ENCODE results near the gene GRK5. TPM values are rescaled to one million over a fixed set of nuclear protein-coding genes. Genes with fewer than 3 reads are reported as not detected.

The GRK5 gene
- total RNA-seq, 2 donors from 2014 or later, result 3.4 to 4.9 TPM

- no peaks in the 10 kb centered on the region for H3K9me3 ChIP-seq
- WGBS, 2 donors, result 95 to 100% methylated on average over 1 to 7 of the region's 9 CpGs
- DNase-seq (no peak), ATAC-seq (no peak)
- intact Hi-C loops (cut with DNase I), result no loop called here
- no peak overlapping the region for H3K4me3 ChIP-seq
- H3K36me3 ChIP-seq (replicated peaks in 1 of 2; ENCODE audit: insufficient read depth in 1 of 2, low read depth in 2 of 2), result no peaks in the 10 kb centered on the region
- no peak overlapping the region for H3K27ac ChIP-seq
- no peaks in the 10 kb centered on the region for H3K27me3 ChIP-seq
- H3K4me1 ChIP-seq, result peaks cover 24% of the 10 kb centered on the region
- TF ChIP-seq POLR2A (IDR thresholded peaks at IDR 0.05) (no peak), CTCF (IDR thresholded peaks at IDR 0.05) (no peak)
Measured at GRCh38 chr10:119425881-119426170, 218.5 kb downstream of the GRK5 start.

- 82 to 93% methylated on average over 5 of the region's 5 CpGs for WGBS, 2 donors
- intact Hi-C loops (cut with DNase I), result no loop called here
Measured at GRCh38 chr10:119426699-119427098, 219.3 kb downstream of the GRK5 start.

GRCh38 chr10:119427263-119427864, 220.0 kb downstream of the GRK5 start:
- intact Hi-C loops (cut with DNase I), result no loop called here
- H3K4me3 ChIP-seq, result no peak overlapping the region
- H3K27me3 ChIP-seq, result no peaks in the 10 kb centered on the region
- no peak overlapping the region for H3K27ac ChIP-seq
- DNase-seq (no peak), ATAC-seq (no peak)
- H3K4me1 ChIP-seq, result peaks cover 8% of the 10 kb centered on the region
- WGBS, 2 donors, result 88 to 95% methylated on average over 8 of the region's 8 CpGs
- no peak for TF ChIP-seq CTCF (IDR thresholded peaks at IDR 0.05)
- H3K9me3 ChIP-seq, result no peaks in the 10 kb centered on the region
- no peaks in the 10 kb centered on the region for H3K36me3 ChIP-seq (replicated peaks in 1 of 2; ENCODE audit: insufficient read depth in 1 of 2, low read depth in 2 of 2)

More at GRCh38 chr10:119426699-119427098, 219.3 kb downstream of the GRK5 start:
- H3K9me3 ChIP-seq, result no peaks in the 10 kb centered on the region
- H3K27me3 ChIP-seq, result no peaks in the 10 kb centered on the region
- no peak for DNase-seq
- H3K36me3 ChIP-seq (replicated peaks in 1 of 2; ENCODE audit: insufficient read depth in 1 of 2, low read depth in 2 of 2), result no peaks in the 10 kb centered on the region
- H3K4me3 ChIP-seq, result no peak overlapping the region
- ATAC-seq, result no peak
- H3K27ac ChIP-seq, result no peak overlapping the region
- TF ChIP-seq CTCF (IDR thresholded peaks at IDR 0.05), result no peak
- no peak for TF ChIP-seq POLR2A (IDR thresholded peaks at IDR 0.05)
- peaks cover 15% of the 10 kb centered on the region for H3K4me1 ChIP-seq

GRCh38 chr10:119428789-119429188, 221.4 kb downstream of the GRK5 start:
- no peaks in the 10 kb centered on the region for H3K27me3 ChIP-seq
- DNase-seq (no peak), ATAC-seq (no peak)
- TF ChIP-seq POLR2A (IDR thresholded peaks at IDR 0.05) (no peak), CTCF (IDR thresholded peaks at IDR 0.05) (no peak)
- intact Hi-C loops (cut with DNase I), result no loop called here
- no peak overlapping the region for H3K27ac ChIP-seq
- H3K9me3 ChIP-seq, result no peaks in the 10 kb centered on the region
- H3K4me3 ChIP-seq, result no peak overlapping the region
- no peaks in the 10 kb centered on the region for H3K4me1 ChIP-seq
- no peaks in the 10 kb centered on the region for H3K36me3 ChIP-seq (replicated peaks in 1 of 2; ENCODE audit: insufficient read depth in 1 of 2, low read depth in 2 of 2)
- 73 to 83% methylated on average over 12 to 14 of the region's 14 CpGs for WGBS, 2 donors

GRCh38 chr10:119429771-119430170, 222.4 kb downstream of the GRK5 start:
- H3K27me3 ChIP-seq, result no peaks in the 10 kb centered on the region
- DNase-seq (no peak), ATAC-seq (no peak)
- H3K9me3 ChIP-seq, result no peaks in the 10 kb centered on the region
- no peak overlapping the region for H3K4me3 ChIP-seq
- intact Hi-C loops (cut with DNase I), result no loop called here
- H3K4me1 ChIP-seq, result no peaks in the 10 kb centered on the region
- TF ChIP-seq CTCF (IDR thresholded peaks at IDR 0.05) (no peak), POLR2A (IDR thresholded peaks at IDR 0.05) (no peak)
- 76% methylated on average over 6 to 8 of the region's 8 CpGs for WGBS, 2 donors
- H3K36me3 ChIP-seq (replicated peaks in 1 of 2; ENCODE audit: insufficient read depth in 1 of 2, low read depth in 2 of 2), result no peaks in the 10 kb centered on the region
- H3K27ac ChIP-seq, result no peak overlapping the region
